ENCODE data around the gene TSKU. TPM values are rescaled to one million over a fixed set of nuclear protein-coding genes. Genes with fewer than 3 reads are reported as not detected.

The TSKU gene
- polyA plus RNA-seq, 1 of the 3 experiments (the other 2 are of a cell fraction), result 20.7 TPM

DNA sequence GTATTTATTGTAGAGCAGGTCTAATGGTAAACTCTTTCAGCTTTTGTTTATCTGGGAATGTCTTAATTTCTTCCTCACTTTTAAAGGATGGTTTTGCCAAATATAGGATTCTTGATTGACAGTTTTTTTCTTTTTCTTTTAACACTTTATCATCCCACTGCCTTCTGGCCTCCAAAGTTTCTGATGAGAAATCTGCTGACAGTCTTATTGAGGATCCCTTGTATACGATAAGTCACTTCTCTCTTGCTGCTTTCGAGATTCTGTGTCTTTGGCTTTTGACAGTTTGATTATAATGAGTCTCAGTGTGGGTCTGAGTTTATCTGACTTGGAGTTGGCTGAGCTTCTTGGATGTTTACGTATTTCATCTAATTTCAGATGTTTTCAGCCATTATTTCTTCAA is 6.7 kb upstream of the TSKU start:
- no peak overlapping the region for H2AFZ ChIP-seq (ENCODE audit: low read depth)
- DNase-seq, result no peak
- H3K27me3 ChIP-seq (ENCODE audit: insufficient read depth), result no peaks in the 10 kb centered on the region
- H3K79me2 ChIP-seq (ENCODE audit: insufficient read depth), result no peaks in the 10 kb centered on the region
- H3K36me3 ChIP-seq (replicated peaks in 1 of 2; ENCODE audit: control insufficient read depth in 1 of 2, insufficient read depth in 2 of 2, low read length in 1 of 2), result no peaks in the 10 kb centered on the region
- no peaks in the 10 kb centered on the region for H4K20me1 ChIP-seq (ENCODE audit: insufficient read depth)
- TF ChIP-seq FOXM1 (IDR thresholded peaks at IDR 0.05; ENCODE audit: low read depth) (no peak), MXI1 (IDR thresholded peaks at IDR 0.05; ENCODE audit: low read depth, low read length) (no peak), FOXJ3 (CRISPR knock-in tag; IDR thresholded peaks at IDR 0.05) (no peak), SMC3 (IDR thresholded peaks at IDR 0.05; ENCODE audit: low read depth, low read length) (no peak)
- TF ChIP-seq, protein P1, sequence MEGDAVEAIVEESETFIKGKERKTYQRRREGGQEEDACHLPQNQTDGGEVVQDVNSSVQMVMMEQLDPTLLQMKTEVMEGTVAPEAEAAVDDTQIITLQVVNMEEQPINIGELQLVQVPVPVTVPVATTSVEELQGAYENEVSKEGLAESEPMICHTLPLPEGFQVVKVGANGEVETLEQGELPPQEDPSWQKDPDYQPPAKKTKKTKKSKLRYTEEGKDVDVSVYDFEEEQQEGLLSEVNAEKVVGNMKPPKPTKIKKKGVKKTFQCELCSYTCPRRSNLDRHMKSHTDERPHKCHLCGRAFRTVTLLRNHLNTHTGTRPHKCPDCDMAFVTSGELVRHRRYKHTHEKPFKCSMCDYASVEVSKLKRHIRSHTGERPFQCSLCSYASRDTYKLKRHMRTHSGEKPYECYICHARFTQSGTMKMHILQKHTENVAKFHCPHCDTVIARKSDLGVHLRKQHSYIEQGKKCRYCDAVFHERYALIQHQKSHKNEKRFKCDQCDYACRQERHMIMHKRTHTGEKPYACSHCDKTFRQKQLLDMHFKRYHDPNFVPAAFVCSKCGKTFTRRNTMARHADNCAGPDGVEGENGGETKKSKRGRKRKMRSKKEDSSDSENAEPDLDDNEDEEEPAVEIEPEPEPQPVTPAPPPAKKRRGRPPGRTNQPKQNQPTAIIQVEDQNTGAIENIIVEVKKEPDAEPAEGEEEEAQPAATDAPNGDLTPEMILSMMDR (IDR thresholded peaks at IDR 0.05), result no peak
- TF ChIP-seq, protein P2, sequence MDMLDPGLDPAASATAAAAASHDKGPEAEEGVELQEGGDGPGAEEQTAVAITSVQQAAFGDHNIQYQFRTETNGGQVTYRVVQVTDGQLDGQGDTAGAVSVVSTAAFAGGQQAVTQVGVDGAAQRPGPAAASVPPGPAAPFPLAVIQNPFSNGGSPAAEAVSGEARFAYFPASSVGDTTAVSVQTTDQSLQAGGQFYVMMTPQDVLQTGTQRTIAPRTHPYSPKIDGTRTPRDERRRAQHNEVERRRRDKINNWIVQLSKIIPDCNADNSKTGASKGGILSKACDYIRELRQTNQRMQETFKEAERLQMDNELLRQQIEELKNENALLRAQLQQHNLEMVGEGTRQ (IDR thresholded peaks at IDR 0.05; ENCODE audit: borderline replicate concordance, low read depth, low read length), result no peak
- TF ChIP-seq, protein P3, sequence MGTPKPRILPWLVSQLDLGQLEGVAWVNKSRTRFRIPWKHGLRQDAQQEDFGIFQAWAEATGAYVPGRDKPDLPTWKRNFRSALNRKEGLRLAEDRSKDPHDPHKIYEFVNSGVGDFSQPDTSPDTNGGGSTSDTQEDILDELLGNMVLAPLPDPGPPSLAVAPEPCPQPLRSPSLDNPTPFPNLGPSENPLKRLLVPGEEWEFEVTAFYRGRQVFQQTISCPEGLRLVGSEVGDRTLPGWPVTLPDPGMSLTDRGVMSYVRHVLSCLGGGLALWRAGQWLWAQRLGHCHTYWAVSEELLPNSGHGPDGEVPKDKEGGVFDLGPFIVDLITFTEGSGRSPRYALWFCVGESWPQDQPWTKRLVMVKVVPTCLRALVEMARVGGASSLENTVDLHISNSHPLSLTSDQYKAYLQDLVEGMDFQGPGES (IDR thresholded peaks at IDR 0.05; ENCODE audit: low read depth, low read length), result no peak
- TF ChIP-seq, protein P4, sequence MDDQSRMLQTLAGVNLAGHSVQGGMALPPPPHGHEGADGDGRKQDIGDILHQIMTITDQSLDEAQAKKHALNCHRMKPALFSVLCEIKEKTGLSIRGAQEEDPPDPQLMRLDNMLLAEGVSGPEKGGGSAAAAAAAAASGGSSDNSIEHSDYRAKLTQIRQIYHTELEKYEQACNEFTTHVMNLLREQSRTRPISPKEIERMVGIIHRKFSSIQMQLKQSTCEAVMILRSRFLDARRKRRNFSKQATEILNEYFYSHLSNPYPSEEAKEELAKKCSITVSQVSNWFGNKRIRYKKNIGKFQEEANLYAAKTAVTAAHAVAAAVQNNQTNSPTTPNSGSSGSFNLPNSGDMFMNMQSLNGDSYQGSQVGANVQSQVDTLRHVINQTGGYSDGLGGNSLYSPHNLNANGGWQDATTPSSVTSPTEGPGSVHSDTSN (IDR thresholded peaks at IDR 0.05), result no peak
- TF ChIP-seq, protein P5, sequence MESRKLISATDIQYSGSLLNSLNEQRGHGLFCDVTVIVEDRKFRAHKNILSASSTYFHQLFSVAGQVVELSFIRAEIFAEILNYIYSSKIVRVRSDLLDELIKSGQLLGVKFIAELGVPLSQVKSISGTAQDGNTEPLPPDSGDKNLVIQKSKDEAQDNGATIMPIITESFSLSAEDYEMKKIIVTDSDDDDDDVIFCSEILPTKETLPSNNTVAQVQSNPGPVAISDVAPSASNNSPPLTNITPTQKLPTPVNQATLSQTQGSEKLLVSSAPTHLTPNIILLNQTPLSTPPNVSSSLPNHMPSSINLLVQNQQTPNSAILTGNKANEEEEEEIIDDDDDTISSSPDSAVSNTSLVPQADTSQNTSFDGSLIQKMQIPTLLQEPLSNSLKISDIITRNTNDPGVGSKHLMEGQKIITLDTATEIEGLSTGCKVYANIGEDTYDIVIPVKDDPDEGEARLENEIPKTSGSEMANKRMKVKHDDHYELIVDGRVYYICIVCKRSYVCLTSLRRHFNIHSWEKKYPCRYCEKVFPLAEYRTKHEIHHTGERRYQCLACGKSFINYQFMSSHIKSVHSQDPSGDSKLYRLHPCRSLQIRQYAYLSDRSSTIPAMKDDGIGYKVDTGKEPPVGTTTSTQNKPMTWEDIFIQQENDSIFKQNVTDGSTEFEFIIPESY (IDR thresholded peaks at IDR 0.05; ENCODE audit: borderline replicate concordance, low read depth), result no peak
- TF ChIP-seq, protein P6, sequence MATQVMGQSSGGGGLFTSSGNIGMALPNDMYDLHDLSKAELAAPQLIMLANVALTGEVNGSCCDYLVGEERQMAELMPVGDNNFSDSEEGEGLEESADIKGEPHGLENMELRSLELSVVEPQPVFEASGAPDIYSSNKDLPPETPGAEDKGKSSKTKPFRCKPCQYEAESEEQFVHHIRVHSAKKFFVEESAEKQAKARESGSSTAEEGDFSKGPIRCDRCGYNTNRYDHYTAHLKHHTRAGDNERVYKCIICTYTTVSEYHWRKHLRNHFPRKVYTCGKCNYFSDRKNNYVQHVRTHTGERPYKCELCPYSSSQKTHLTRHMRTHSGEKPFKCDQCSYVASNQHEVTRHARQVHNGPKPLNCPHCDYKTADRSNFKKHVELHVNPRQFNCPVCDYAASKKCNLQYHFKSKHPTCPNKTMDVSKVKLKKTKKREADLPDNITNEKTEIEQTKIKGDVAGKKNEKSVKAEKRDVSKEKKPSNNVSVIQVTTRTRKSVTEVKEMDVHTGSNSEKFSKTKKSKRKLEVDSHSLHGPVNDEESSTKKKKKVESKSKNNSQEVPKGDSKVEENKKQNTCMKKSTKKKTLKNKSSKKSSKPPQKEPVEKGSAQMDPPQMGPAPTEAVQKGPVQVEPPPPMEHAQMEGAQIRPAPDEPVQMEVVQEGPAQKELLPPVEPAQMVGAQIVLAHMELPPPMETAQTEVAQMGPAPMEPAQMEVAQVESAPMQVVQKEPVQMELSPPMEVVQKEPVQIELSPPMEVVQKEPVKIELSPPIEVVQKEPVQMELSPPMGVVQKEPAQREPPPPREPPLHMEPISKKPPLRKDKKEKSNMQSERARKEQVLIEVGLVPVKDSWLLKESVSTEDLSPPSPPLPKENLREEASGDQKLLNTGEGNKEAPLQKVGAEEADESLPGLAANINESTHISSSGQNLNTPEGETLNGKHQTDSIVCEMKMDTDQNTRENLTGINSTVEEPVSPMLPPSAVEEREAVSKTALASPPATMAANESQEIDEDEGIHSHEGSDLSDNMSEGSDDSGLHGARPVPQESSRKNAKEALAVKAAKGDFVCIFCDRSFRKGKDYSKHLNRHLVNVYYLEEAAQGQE (IDR thresholded peaks at IDR 0.05; ENCODE audit: low read depth, low read length), result no peak
- 67% methylated on average over 3 of the region's 3 CpGs for WGBS (ENCODE audit: low lambda C conversion rate)
- peaks cover 3 to 14% of the 10 kb centered on the region in 2 experiments; a peak in 1 of 4 replicates for H3K4me1 ChIP-seq (ENCODE audit: control insufficient read depth in 1 of 2, insufficient read depth in 2 of 2, low read depth in 1 of 2, low read length in 1 of 2)
- H3K9me3 ChIP-seq, result peaks cover 15% of the 10 kb centered on the region
- no peak overlapping the region for H3K4me3 ChIP-seq (ENCODE audit: low read depth in 2 of 2, low read length in 1 of 2)
- H3F3A ChIP-seq (replicated peaks; ENCODE audit: insufficient read depth), result no peaks in the 10 kb centered on the region
- no peak overlapping the region for H3K9ac ChIP-seq
- H3K27ac ChIP-seq (ENCODE audit: low read depth in 2 of 2, low read length in 1 of 2), result no peak overlapping the region
- POLR2A ChIA-PET, result no interaction called here
- no peaks in the 10 kb centered on the region for H3K9me2 ChIP-seq
- no peak overlapping the region for H3K4me2 ChIP-seq
- CTCF ChIA-PET, result interaction anchor here (0.8 to 1.5 kb wide), 2 partner anchors 15 to 42 kb away, joined by 3 read pairs; no protein-coding TSS in a partner anchor

All from SK-N-SH (cell line).